CMK (cell line): ENCODE results near the gene LRRC70.
"Not testable (repeated sequence)": the region's sequence is repeated elsewhere in the genome, so short reads cannot be mapped to it uniquely, and the experiment has no call there.

Experiments
- DNase-seq: peaks from one replicate; pipeline ENCODE4 v3.0.0-alpha.2; 2010; ENCODE audit warnings: low read depth

The LRRC70 gene

DNA sequence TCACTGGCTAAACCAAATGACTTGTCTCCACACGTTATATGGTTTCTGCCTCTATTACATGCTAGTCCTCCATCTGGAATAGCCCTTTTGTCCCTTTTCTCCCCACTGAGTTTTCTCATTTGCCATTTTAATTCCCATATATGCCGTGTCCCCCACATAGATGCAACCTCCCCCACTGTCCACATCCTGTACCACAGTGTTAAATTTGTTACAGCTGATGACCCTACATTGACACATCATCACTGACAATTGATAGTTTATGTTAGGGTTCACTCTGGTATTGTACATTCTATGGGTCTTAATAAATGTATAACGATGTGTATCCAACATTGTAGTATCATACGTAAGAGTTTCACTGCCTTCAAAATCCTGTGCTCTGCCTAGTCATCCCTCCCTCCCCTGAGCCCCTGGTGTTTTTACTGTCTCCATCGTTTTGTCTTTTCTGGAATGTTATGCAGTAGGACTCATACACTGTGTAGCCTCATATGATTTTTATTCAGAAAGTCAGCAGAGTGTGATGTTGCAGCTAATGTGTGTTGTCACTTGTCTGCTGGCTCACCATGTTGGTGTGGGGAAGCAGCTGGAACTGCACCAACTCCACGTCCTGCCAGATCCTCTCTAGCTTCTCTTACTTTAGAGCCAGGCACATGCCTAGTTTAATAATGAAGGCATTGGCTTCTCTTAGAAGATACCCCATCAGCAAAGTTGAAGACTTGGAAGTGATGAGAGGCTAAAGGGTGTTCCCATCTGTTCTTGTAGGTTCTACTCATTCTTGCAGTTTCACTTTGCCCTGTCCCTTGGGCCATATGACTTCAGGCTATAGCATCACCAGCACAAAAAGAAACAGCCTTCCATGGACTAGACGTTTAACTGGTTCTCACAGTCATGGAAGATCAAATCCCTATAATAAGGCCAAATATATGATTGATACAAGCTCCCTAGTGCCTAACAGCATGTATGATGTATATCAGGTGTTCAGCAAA lies 30.2 kb downstream of the LRRC70 start:
- no peak for DNase-seq

DNA sequence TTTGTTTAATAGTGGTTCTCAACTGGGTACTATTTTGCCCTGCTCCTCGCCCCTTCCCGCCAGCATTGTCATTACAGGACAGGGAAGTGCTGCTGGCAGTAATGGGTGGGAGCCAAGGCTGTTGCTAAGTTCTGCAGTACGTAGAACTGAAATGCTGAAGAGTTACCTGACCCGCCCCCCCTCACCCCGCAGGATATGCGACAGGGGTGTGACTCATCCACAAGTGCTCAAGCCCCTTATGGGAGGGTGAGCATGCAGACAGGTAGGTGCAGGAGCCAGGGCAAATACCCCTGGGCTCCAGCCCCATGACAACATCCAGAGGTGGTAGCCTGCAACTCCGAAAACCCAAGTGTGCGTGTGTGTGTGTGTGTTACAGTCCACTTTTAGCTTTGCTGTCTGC lies 35.7 kb downstream of the LRRC70 start:
- DNase-seq, result no peak

DNA sequence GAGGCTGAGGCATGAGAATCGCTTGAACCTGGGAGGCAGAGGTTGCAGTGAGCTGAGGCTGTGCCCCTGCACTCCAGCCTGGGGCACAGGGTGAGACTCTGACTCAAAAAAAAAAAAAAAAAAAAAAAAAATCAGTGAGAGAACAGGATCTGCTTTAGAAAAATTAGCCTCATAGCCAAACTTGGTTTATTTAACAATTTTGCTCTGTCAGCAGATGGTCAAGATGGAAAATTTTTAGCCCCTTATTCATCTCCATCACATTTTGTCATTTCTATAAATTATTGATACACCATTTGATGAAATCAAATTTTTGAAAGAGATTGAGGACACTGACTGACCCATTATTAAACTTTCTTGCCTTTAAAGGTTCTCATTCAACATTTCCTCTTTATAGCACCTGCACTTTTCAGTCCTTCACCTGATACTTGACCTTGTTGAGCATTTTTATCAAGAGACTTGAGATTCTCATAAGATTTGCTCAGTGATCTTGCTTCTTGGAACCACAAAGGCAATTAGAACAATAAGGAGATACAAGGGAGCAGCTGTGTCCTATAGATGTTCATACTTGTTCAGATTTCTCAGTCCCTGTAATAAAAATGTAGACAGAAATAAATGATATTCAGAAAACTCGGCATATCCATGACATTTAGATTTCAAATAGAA lies 38.1 kb downstream of the LRRC70 start:
- DNase-seq, result no peak

DNA sequence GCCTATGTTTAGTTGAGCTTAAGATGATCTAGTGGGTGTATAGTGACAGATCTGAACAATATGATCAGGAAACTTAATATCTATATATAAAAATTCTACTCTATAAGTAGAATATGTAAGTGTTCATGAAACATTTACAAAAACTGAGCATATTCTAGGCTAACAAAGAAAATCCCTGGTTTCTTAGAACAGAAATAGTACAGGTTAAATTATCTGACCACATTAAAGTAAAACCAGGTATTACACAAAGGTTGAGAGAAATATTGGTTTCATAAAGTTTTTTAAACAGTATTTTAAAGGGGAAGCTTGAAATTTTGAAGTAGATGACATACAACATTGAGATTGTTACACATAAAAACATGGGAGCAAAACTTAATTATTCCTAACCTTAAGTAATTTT lies 39.3 kb downstream of the LRRC70 start:
- DNase-seq, result no peak

DNA sequence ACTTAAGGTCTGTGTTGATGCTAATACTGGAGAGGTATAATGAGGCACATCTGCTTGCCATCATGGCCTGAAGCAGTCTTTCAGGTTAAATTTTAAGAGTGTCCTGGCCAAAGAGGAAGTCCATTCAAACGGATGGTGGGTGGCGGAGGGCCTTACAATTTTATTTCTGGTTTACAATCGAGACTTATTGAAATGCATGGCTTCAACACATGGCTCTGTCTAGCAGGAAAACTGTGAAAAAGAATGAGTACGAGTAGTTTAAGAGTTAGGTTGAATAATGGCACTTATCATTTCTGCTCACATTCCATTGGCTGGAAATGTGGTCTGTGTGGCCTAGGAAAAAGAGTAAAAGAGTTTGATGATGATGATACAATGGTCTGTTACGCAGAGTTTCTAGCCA lies 42.1 kb downstream of the LRRC70 start:
- no peak for DNase-seq

DNA sequence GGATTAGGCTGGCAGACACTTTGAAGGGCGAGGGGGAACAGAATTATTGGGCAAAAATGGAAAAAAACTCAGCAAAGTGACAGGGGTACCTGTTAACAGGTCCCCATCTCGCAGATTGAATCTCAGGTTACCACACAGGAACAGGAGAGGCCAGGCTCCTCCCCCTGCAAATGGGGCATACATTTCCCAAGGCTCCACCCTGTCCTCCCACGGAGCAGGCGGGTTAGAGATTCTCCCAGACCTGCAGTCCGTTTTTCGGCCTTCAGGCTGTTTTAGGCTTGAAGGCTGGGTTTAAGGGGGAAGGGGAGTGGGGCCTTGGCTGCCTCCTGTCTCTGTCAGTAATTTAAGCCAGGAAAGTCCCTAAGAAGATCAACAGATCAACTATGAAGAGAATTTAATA lies 42.7 kb downstream of the LRRC70 start:
- no peak for DNase-seq

DNA sequence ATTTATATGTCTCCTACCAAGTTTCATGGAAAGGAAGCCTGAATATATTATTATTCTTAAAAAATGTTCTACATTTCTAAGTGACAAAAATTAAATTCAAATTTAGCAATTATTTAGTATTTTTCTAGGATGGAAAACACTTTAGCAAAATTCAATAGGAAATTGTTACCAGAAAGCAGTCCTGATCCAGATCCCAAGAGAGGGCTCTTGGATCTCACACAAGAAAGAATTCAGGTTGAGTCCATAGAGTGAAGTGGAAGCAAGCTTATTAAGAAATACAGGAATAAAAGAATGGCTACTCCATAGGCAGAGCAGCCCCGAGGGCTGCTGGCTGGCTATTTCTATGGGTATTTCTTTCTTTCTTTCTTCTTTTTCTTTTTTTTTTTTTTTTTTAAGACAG lies 44.7 kb downstream of the LRRC70 start:
- no peak for DNase-seq

DNA sequence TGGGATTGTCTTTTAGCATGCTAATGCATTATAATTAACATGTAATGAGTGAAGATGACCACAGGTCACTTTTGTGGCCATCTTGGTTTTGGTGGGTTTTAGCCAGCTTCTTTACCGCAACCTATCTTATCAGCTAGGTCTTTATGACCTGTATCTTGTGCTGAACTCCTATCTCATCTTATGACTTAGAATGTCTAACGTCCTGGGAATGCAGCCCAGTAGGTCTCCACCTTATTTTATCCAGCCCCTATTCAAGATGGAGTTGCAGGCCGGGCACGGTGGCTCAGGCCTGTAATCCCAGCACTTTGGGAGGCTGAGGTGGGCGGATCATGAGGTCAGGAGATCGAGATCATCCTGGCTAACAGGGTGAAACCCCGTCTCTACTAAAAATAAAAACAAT lies 45.8 kb downstream of the LRRC70 start:
- DNase-seq, result not testable (repeated sequence)

DNA sequence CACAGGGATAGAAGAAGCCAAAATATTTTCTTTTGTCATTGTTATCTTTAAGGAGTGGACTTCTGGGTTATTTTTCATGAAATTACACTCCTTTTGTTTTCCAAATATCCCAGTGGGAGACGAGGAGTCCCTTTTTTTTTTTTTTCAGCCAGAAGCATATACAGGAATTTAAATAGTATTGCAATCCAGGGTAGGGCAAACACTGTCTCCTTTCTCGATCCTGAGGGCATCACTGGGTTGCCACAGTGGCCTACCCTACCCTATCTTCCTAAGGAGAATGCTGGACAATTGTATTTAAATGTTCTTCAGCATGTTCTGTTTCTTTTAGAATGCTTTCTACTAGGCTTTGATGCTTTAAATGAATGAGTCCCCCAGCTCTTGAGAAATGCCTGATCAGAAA lies 47.9 kb downstream of the LRRC70 start:
- DNase-seq, result no peak

DNA sequence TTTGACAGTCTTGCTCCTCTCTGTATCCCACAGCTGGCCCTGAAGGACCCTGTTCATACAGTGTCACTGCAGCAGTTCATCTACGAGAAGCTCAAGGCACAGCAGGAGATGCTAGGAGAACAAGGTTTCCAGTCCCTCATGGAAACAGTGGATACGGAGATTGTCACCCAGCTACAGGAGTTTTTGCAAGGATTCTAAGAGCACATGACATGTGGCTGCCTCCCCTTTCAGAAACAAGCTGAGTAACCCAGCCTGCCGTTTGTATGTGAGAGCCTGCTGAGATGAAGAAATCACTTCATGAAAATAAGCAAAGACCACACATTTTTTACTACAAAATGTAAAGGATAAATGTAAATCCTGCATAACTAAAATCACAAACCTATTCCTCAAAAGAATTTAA lies 48.5 kb downstream of the LRRC70 start:
- no peak for DNase-seq

DNA sequence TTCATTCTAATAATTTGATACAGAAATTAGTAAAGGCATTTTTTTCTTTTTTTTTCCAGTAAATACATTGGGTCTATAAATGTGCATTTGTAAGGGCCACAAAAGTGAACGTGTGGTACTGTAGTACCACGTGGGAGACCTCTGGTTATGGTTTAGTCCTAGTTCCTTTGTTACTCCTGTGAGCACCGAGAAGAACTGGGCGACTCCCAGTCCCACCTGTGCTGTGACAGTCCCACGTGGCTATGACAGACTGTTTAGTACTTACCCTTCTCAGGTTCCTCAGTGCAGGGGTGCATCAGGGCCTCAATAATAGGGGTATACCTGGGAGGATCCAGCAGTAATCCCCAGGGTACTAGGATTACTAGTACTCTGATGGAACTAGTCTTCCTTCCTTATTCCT lies 49.3 kb downstream of the LRRC70 start:
- DNase-seq, result no peak
